Measurements from ENCODE around the gene OBSL1.

- TF ChIP-seq, protein P1, sequence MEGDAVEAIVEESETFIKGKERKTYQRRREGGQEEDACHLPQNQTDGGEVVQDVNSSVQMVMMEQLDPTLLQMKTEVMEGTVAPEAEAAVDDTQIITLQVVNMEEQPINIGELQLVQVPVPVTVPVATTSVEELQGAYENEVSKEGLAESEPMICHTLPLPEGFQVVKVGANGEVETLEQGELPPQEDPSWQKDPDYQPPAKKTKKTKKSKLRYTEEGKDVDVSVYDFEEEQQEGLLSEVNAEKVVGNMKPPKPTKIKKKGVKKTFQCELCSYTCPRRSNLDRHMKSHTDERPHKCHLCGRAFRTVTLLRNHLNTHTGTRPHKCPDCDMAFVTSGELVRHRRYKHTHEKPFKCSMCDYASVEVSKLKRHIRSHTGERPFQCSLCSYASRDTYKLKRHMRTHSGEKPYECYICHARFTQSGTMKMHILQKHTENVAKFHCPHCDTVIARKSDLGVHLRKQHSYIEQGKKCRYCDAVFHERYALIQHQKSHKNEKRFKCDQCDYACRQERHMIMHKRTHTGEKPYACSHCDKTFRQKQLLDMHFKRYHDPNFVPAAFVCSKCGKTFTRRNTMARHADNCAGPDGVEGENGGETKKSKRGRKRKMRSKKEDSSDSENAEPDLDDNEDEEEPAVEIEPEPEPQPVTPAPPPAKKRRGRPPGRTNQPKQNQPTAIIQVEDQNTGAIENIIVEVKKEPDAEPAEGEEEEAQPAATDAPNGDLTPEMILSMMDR (conservative IDR thresholded peaks at IDR 0.05 in 1 of 2, IDR thresholded peaks at IDR 0.05 in 1 of 2; ENCODE audit: extremely low read depth in 1 of 2, insufficient read depth in 1 of 2, low read depth in 1 of 2, low read length in 2 of 2), result no peak
- no peak for TF ChIP-seq EZH2 (IDR thresholded peaks at IDR 0.05; ENCODE audit: borderline replicate concordance, low read length)
Observed at GRCh38 chr2:219615894-219616293, 44.6 kb upstream of the OBSL1 start.

All from mammary epithelial cell (primary cell).